H1 (cell line): ENCODE data around the gene THEM5. TPM values are rescaled to one million over a fixed set of nuclear protein-coding genes. Genes with fewer than 3 reads are reported as not detected.

Experiments used
- CTCF ChIA-PET: fragments of 300-600 bp; sonication (Branson Sonifier 250); formaldehyde crosslinking; loops from one replicate; lab custom pipeline; 2021; ENCODE audit not compliant: partially characterized antibody; lab: Charles Lee
- POLR2A ChIA-PET: fragments of 300-600 bp; sonication (Branson Sonifier 250); formaldehyde crosslinking; loops from one replicate; lab custom pipeline; 2021; ENCODE audit warnings: inconsistent platforms; ENCODE audit not compliant: partially characterized antibody; lab: Charles Lee
- DNase-seq, 2 experiments: peaks; one replicate each; pipeline versions ENCODE4 v3.0.0 to v3.0.0-alpha.2; 2010 to 2022; ENCODE audit warnings: low spot score in 2 of 2, low read depth in 1 of 2, mixed read lengths in 1 of 2
- FAIRE-seq: peaks from 2 replicates; lab custom pipeline; 2011; peaks lifted over from hg19 to GRCh38; lab: Jason Lieb, UNC
- H2AFZ ChIP-seq: 2 replicates; pipeline ENCODE4 v1.8.1; 2012; ENCODE audit warnings: low read length, inconsistent platforms
- H2AK5ac ChIP-seq: 2 replicates; pipeline ENCODE4 v1.6.1; 2013; ENCODE audit warnings: low read depth, low read length
- H2BK120ac ChIP-seq: replicated peaks from 2 replicates; pipeline ENCODE3; 2013; ENCODE audit warnings: low read depth, low read length, inconsistent platforms
- H2BK12ac ChIP-seq: 2 replicates; pipeline ENCODE4 v1.6.1; 2013; ENCODE audit warnings: low read depth, low read length
- H2BK15ac ChIP-seq: 2 replicates; pipeline ENCODE4 v1.6.1; 2013; ENCODE audit warnings: low read length
- H2BK20ac ChIP-seq: 2 replicates; pipeline ENCODE4 v1.6.1; 2013; ENCODE audit warnings: low read length
- H2BK5ac ChIP-seq: 2 replicates; pipeline ENCODE4 v1.6.1; 2013; ENCODE audit warnings: low read depth, low read length
- H3K14ac ChIP-seq: 2 replicates; pipeline ENCODE4 v1.6.1; 2013; ENCODE audit warnings: inconsistent platforms; ENCODE audit not compliant: insufficient read length
- H3K18ac ChIP-seq: 2 replicates; pipeline ENCODE4 v1.6.1; 2013; ENCODE audit warnings: low read length; ENCODE audit errors: extremely low read depth
- H3K23ac ChIP-seq: 2 replicates; pipeline ENCODE4 v1.6.1; 2013; ENCODE audit warnings: inconsistent platforms; ENCODE audit not compliant: insufficient read length
- H3K23me2 ChIP-seq: 2 replicates; pipeline ENCODE4 v1.6.1; 2013; ENCODE audit warnings: low read depth, low read length
- H3K27ac ChIP-seq: 2 replicates; pipeline ENCODE4 v1.6.1; 2011; ENCODE audit warnings: low read depth, low read length, inconsistent platforms
- H3K27me3 ChIP-seq, 4 experiments: replicated peaks in 1 of 4; 1 replicate in 1 of 4; 2 replicates in 3 of 4; pipeline versions ENCODE4 v1.6.1 to v1.8.1; 2011 to 2013; ENCODE audit warnings: low read length in 3 of 4, mild to moderate bottlenecking in 3 of 4, inconsistent platforms in 2 of 4, mixed read lengths in 2 of 4, moderate library complexity in 1 of 4; ENCODE audit not compliant: control insufficient read depth in 3 of 4, insufficient read depth in 3 of 4; ENCODE audit errors: extremely low read depth in 1 of 4
- H3K36me3 ChIP-seq, 4 experiments: 2 replicates each; pipeline versions ENCODE4 v1.6.1 to v1.8.1; 2011 to 2013; ENCODE audit warnings: mild to moderate bottlenecking in 4 of 4, low read length in 3 of 4, moderate library complexity in 2 of 4, control low read depth in 1 of 4, inconsistent platforms in 1 of 4; ENCODE audit not compliant: insufficient read depth in 4 of 4, control insufficient read depth in 2 of 4
- H3K4ac ChIP-seq: replicated peaks from 2 replicates; pipeline ENCODE3; 2013; ENCODE audit warnings: low read length, low read depth, mixed read lengths, inconsistent platforms; ENCODE audit not compliant: insufficient read length
- H3K4me1 ChIP-seq, 4 experiments: replicated peaks in 1 of 4; 1 replicate in 1 of 4; 2 replicates in 3 of 4; pipeline versions ENCODE4 v1.6.1 to v1.8.1; 2011 to 2013; ENCODE audit warnings: low read length in 3 of 4, inconsistent platforms in 2 of 4, mixed read lengths in 1 of 4; ENCODE audit not compliant: insufficient read depth in 4 of 4, control insufficient read depth in 3 of 4
- H3K4me2 ChIP-seq, 2 experiments: 2 replicates each; pipeline versions ENCODE4 v1.6.1 to v1.8.1; 2011 to 2013; ENCODE audit warnings: low read depth in 2 of 2, low read length in 2 of 2, control low read depth in 1 of 2, inconsistent platforms in 1 of 2, mild to moderate bottlenecking in 1 of 2; ENCODE audit not compliant: insufficient read depth in 1 of 2
- H3K4me3 ChIP-seq, 4 experiments: fragments of 200-600, 300-600 bp in 1 of 4; sonication (generic), shearing (Covaris generic), sonication (Bioruptor Twin) in 1 of 4; 2 replicates each; pipeline versions ENCODE4 v1.5.1 to v1.8.1; 2011 to 2016; ENCODE audit warnings: low read length in 4 of 4, low read depth in 3 of 4, control low read depth in 2 of 4, inconsistent platforms in 2 of 4, mild to moderate bottlenecking in 2 of 4, mixed read lengths in 1 of 4, moderate library complexity in 1 of 4; ENCODE audit not compliant: insufficient read depth in 2 of 4; ENCODE audit errors: extremely low read depth in 1 of 4
- H3K56ac ChIP-seq: replicated peaks from 2 replicates; pipeline ENCODE3; 2013; ENCODE audit warnings: low read depth, mild to moderate bottlenecking, mixed read lengths, low read length, inconsistent platforms; ENCODE audit not compliant: insufficient read length
- H3K79me1 ChIP-seq: 2 replicates; pipeline ENCODE4 v1.6.1; 2013; ENCODE audit warnings: low read depth, low read length, control low read depth
- H3K79me2 ChIP-seq, 2 experiments: 2 replicates each; pipeline versions ENCODE4 v1.6.1 to v1.8.1; 2012 to 2013; ENCODE audit warnings: low read length in 2 of 2, mild to moderate bottlenecking in 2 of 2, inconsistent platforms in 1 of 2; ENCODE audit not compliant: insufficient read depth in 2 of 2, control insufficient read depth in 1 of 2
- H3K9ac ChIP-seq, 4 experiments: replicated peaks in 1 of 4; 1 replicate in 1 of 4; 2 replicates in 3 of 4; pipeline versions ENCODE4 v1.6.1 to v1.8.1; 2011 to 2013; ENCODE audit warnings: low read depth in 3 of 4, low read length in 3 of 4, control low read depth in 2 of 4, mild to moderate bottlenecking in 2 of 4, moderate library complexity in 2 of 4, inconsistent platforms in 1 of 4; ENCODE audit errors: extremely low read depth in 1 of 4
- H3K9me3 ChIP-seq, 2 experiments: 2 replicates each; pipeline versions ENCODE4 v1.6.1 to v1.8.1; 2012 to 2013; ENCODE audit warnings: mild to moderate bottlenecking in 2 of 2, moderate library complexity in 2 of 2, control low read depth in 1 of 2, inconsistent platforms in 1 of 2, low read depth in 1 of 2, low read length in 1 of 2, mixed read lengths in 1 of 2; ENCODE audit not compliant: insufficient read depth in 2 of 2
- H4K20me1 ChIP-seq, 2 experiments: replicated peaks in 1 of 2; 2 replicates each; pipeline versions ENCODE3 to v1.8.1; 2011 to 2013; ENCODE audit warnings: inconsistent platforms in 2 of 2, low read length in 2 of 2, mild to moderate bottlenecking in 1 of 2; ENCODE audit not compliant: insufficient read depth in 2 of 2, control insufficient read depth in 1 of 2
- H4K5ac ChIP-seq: 2 replicates; pipeline ENCODE4 v1.6.1; 2013; ENCODE audit warnings: low read length, low read depth, mixed read lengths, inconsistent platforms; ENCODE audit not compliant: insufficient read length
- H4K8ac ChIP-seq: 2 replicates; pipeline ENCODE4 v1.8.0; 2013; ENCODE audit warnings: mild to moderate bottlenecking, moderate library complexity, low read length, inconsistent platforms; ENCODE audit not compliant: insufficient read depth; ENCODE audit errors: extremely low read depth
- H4K91ac ChIP-seq: replicated peaks from 2 replicates; pipeline ENCODE3; 2013; ENCODE audit warnings: low read length, mixed read lengths, inconsistent platforms; ENCODE audit not compliant: insufficient read length
- ASH2L ChIP-seq: fragments of 200-600, 300-600 bp; sonication (generic); IDR thresholded peaks from one replicate; pipeline ENCODE4 v1.7.1; 2017; ENCODE audit warnings: low read length
- CHD1 ChIP-seq: IDR thresholded peaks from 2 replicates; pipeline ENCODE4 v1.6.1; 2012; ENCODE audit warnings: low read depth, low read length, improper control_type of control experiment
- CHD2 ChIP-seq: IDR thresholded peaks from 2 replicates; pipeline ENCODE4 v1.6.1; 2012; ENCODE audit warnings: low read length, improper control_type of control experiment
- CTBP2 ChIP-seq: IDR thresholded peaks from 2 replicates; pipeline ENCODE4 v1.7.0; 2011; ENCODE audit warnings: borderline replicate concordance, mild to moderate bottlenecking, moderate library complexity, mixed read lengths, low read length; ENCODE audit not compliant: insufficient read depth, insufficient read length
- GTF2F1 ChIP-seq: IDR thresholded peaks from 2 replicates; pipeline ENCODE4 v1.6.1; 2012; ENCODE audit warnings: low read depth, low read length, improper control_type of control experiment, borderline replicate concordance
- HDAC6 ChIP-seq: IDR thresholded peaks from one replicate; pipeline ENCODE4 v1.7.1; 2012; ENCODE audit warnings: low read depth, mild to moderate bottlenecking, inconsistent platforms, low read length, moderate library complexity
- NANOG ChIP-seq: IDR thresholded peaks from 2 replicates; pipeline ENCODE4 v1.6.1; 2011; ENCODE audit warnings: low read length, low read depth, mild to moderate bottlenecking, inconsistent platforms; ENCODE audit not compliant: insufficient read depth, poor library complexity, severe bottlenecking
- NRF1 ChIP-seq: IDR thresholded peaks from 2 replicates; pipeline ENCODE4 v1.6.1; 2011; ENCODE audit warnings: mild to moderate bottlenecking, low read depth, low read length, improper control_type of control experiment
- SP2 ChIP-seq: IDR thresholded peaks from 2 replicates; pipeline ENCODE4 v1.6.1; 2012; ENCODE audit warnings: mild to moderate bottlenecking, low read length, inconsistent platforms
- TBP ChIP-seq: IDR thresholded peaks from 2 replicates; pipeline ENCODE4 v1.6.1; 2011; ENCODE audit warnings: low read depth, low read length, improper control_type of control experiment
- WGBS, 2 experiments: shearing (Covaris generic) in 1 of 2; methylation state at CpG; one replicate each; pipeline versions ENCODE4 v1.1.6 to v1.1.7; 2013 to 2015; ENCODE audit warnings: low lambda C conversion rate in 2 of 2, mixed read lengths in 2 of 2, inconsistent platforms in 1 of 2, low coverage in 1 of 2, missing lambda C conversion rate in 1 of 2; ENCODE audit not compliant: insufficient replicate concordance in 2 of 2, insufficient coverage in 1 of 2, insufficient read length in 1 of 2; ENCODE audit errors: extremely low coverage in 1 of 2, missing lambda C conversion rate in 1 of 2; 5-methylcytosine and 5-hydroxymethylcytosine counted together
- polyA plus RNA-seq, 7 experiments: library from polyadenylated mRNA; depleted of rRNA in 3 of 7; stranded (reverse) in 5 of 7; unstranded in 2 of 7; fragments of >200 nt in 5 of 7; fragments of 200-250 nt in 2 of 7; gene quantifications; 1 replicate in 5 of 7; 2 replicates in 1 of 7; 4 replicates in 1 of 7; pipeline versions ENCODE4 v1.2.1 to v1.2.3, GENCODE V29; 2011 to 2013; ENCODE audit warnings: missing spikeins in 2 of 7, mixed read lengths in 2 of 7
- total RNA-seq: library from RNA; stranded (reverse); fragmentation: NEBNext Ultra II Directional; extraction: Animal tissue kit (Norgen Biotek cat#: 25700); gene quantifications from 2 replicates; pipeline ENCODE4 v1.2.1, GENCODE V29; 2021
- TF ChIP-seq, protein P1 (sequence below): IDR thresholded peaks from 2 replicates; pipeline ENCODE4 v1.6.1; 2012; ENCODE audit warnings: low read length, inconsistent platforms

The THEM5 gene
- total and polyA plus RNA-seq, 2 of the 8 experiments (the other 6 are each of a cell fraction or from before 2014, with no cell fraction given): not detected

DNA sequence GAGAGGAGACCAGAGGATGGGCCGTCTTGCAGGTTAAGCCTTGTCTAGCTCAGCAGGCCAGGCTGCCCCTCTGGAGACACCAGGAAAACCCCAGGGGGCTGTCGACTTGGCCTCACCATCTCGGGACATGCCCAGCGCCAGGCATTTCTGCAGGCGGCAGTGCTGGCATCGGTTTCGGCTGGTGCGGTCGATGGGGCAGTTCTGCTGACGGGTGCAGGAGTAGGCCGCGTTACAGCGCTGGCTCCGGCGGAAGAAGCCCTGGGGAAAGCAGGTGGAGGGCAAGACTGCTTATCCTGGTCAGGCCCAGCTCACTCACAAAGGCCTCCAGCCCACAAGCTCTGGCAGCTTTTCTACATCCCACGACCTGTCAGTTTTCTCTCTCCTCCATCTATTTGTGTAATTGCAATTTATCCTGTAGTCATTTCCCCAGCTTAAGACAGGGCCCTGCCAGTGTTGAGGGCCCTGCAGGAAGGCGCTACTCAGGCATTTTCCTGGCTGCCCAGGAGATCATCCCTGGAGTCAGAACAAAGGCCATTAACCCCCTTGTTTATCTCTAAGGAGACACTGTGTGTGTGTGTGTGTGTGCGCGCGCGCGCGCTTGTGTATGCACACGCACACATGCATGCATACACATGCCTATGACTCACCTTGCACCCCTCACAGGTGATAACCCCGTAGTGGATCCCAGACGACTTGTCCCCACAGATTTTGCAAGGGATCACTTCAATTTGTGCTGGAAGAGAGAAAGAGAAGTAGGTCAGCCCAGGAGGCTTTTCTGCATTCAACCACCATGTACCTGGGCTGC lies 36.8 kb downstream of the THEM5 start:
- no peak overlapping the region for H3K4me2 ChIP-seq
- no peaks in the 10 kb centered on the region for H3K27me3 ChIP-seq
- no peak overlapping the region for H3K23ac ChIP-seq
- H2AFZ ChIP-seq: no peak overlapping the region
- H4K20me1 ChIP-seq: no peaks in the 10 kb centered on the region
- no peak overlapping the region for H3K4ac ChIP-seq
- H2BK120ac ChIP-seq: no peak overlapping the region
- no peak overlapping the region for H4K5ac ChIP-seq
- no peak overlapping the region for H2BK20ac ChIP-seq
- no peak overlapping the region for H2AK5ac ChIP-seq
- H3K36me3 ChIP-seq: no peaks in the 10 kb centered on the region
- H3K14ac ChIP-seq: no peak overlapping the region
- H4K8ac ChIP-seq: peak overlapping the region; percentile 9; the same call in 1 of the 2 replicates
- no peak overlapping the region for H4K91ac ChIP-seq
- 80% methylated on average over 26 of the region's 26 CpGs; no CpG with 5 or more reads in 1 of the 2 experiments for WGBS, 2 experiments
- no peak overlapping the region for H2BK5ac ChIP-seq
- ChIA-PET CTCF (interaction anchor here (0.7 to 1.2 kb wide), 4 partner anchors 9 to 78 kb away, joined by 3 to 4 read pairs (median 4); no protein-coding TSS in a partner anchor), POLR2A (interaction anchor here (1.1 to 1.4 kb wide), 2 partner anchors 53 to 83 kb away, joined by 3 read pairs; partner anchors contain the start of gene MRPL9)
- no peak overlapping the region; the same call in 1 of the 2 replicates for H3K27ac ChIP-seq
- no peak for DNase-seq
- FAIRE-seq: no peak
- H2BK15ac ChIP-seq: no peak overlapping the region
- H3K18ac ChIP-seq: no peak overlapping the region
- no peaks in the 10 kb centered on the region for H3K9me3 ChIP-seq
- H3K9ac ChIP-seq: no peak overlapping the region
- H3K79me1 ChIP-seq: no peaks in the 10 kb centered on the region
- H3K79me2 ChIP-seq: no peaks in the 10 kb centered on the region
- H3K23me2 ChIP-seq: no peaks in the 10 kb centered on the region; the same call in 1 of the 2 replicates
- no peak overlapping the region for H2BK12ac ChIP-seq
- H3K4me1 ChIP-seq: no peaks in the 10 kb centered on the region; a peak in 1 of 7 replicates
- no peak overlapping the region for H3K4me3 ChIP-seq
- no peak overlapping the region for H3K56ac ChIP-seq
- TF ChIP-seq CHD1: no peak
- no peak for TF ChIP-seq CTBP2
- no peak for TF ChIP-seq HDAC6
- no peak for TF ChIP-seq SP2
- TF ChIP-seq, protein P1, sequence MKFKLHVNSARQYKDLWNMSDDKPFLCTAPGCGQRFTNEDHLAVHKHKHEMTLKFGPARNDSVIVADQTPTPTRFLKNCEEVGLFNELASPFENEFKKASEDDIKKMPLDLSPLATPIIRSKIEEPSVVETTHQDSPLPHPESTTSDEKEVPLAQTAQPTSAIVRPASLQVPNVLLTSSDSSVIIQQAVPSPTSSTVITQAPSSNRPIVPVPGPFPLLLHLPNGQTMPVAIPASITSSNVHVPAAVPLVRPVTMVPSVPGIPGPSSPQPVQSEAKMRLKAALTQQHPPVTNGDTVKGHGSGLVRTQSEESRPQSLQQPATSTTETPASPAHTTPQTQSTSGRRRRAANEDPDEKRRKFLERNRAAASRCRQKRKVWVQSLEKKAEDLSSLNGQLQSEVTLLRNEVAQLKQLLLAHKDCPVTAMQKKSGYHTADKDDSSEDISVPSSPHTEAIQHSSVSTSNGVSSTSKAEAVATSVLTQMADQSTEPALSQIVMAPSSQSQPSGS: no peak
- TF ChIP-seq NRF1: no peak
- TF ChIP-seq ASH2L: no peak
- no peak for TF ChIP-seq GTF2F1
- TF ChIP-seq NANOG: no peak
- TF ChIP-seq CHD2: no peak
- TF ChIP-seq TBP: no peak
